HUES48 (cell line): ENCODE results near the gene UBE2D2.

Experiments used
- H3K27ac ChIP-seq: one replicate; pipeline ENCODE4 v1.7.0; 2013; ENCODE audit warnings: low read depth, low read length, inconsistent platforms
- H3K27me3 ChIP-seq: 2 replicates; pipeline ENCODE4 v1.6.1; 2013; ENCODE audit warnings: mild to moderate bottlenecking, low read length; ENCODE audit not compliant: control insufficient read depth, insufficient read depth
- H3K36me3 ChIP-seq: 2 replicates; pipeline ENCODE4 v1.6.1; 2013; ENCODE audit warnings: low read length; ENCODE audit not compliant: control insufficient read depth, insufficient read depth
- H3K4me1 ChIP-seq: 2 replicates; pipeline ENCODE4 v1.6.1; 2013; ENCODE audit warnings: mild to moderate bottlenecking, low read length; ENCODE audit not compliant: control insufficient read depth, insufficient read depth
- H3K4me3 ChIP-seq: 2 replicates; pipeline ENCODE4 v1.5.1; 2013; ENCODE audit warnings: mild to moderate bottlenecking, low read depth, low read length
- H3K9ac ChIP-seq: 2 replicates; pipeline ENCODE4 v1.6.1; 2013; ENCODE audit warnings: mild to moderate bottlenecking, low read depth, low read length, moderate library complexity
- H3K9me3 ChIP-seq: 2 replicates; pipeline ENCODE4 v1.6.1; 2013; ENCODE audit warnings: low read length; ENCODE audit not compliant: control insufficient read depth, insufficient read depth

The UBE2D2 gene

GRCh38 chr5:139651043-139651834 lies 90.1 kb downstream of the UBE2D2 start:
- no peaks in the 10 kb centered on the region for H3K36me3 ChIP-seq
- H3K4me1 ChIP-seq: peaks cover 61% of the 10 kb centered on the region
- no peaks in the 10 kb centered on the region for H3K9me3 ChIP-seq
- H3K4me3 ChIP-seq: peak overlapping the region; percentile 76
- H3K9ac ChIP-seq: no peak overlapping the region
- H3K27me3 ChIP-seq: peaks cover 14% of the 10 kb centered on the region
- peak overlapping the region; percentile 93 for H3K27ac ChIP-seq

DNA sequence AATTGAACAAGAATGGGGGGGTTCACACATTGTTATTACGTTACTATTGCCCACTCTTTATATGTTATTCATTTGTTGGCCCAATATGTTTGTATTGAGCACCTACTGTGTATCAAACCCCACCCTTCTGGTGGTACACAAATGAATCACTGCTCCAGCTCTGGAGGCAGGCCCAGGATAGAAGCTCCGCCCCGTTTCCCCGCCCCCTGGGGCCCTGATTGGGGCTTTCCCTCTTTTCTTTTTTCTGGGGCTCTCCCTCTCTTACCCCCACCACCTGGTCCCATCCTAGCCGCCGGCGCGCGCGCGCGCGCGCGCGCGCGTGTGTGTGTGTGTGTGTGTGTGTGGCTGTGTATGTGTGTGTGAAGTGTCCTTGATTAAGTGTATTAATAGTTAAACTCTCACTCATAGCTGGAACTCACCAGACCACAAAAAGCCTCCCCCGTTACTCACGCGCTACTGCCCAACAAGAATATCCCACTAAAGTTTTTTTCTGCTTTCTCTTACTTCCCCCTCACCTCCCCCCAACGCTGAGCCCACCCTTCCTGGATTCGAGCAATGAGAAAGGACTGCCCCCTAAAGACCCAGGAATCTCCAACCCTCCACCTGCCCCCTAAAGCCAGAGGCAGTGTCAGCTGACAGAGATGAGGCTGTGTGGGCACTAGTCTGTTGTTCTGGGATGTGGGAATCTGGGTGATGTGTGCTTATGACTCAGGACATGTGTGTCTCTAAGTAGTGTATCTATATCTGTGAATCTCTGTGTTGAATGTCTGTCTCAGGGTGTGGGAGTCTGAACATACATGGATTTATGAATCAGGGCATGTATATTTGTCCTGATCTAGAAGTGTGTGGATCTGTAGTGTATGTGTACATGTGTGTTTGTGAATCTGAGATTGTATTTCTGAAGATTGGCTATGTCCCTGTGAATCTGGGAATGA lies 91.0 kb downstream of the UBE2D2 start:
- peak overlapping the region; percentile 93 for H3K27ac ChIP-seq
- peaks cover 6% of the 10 kb centered on the region for H3K27me3 ChIP-seq
- peaks cover 56% of the 10 kb centered on the region for H3K4me1 ChIP-seq
- H3K36me3 ChIP-seq: no peaks in the 10 kb centered on the region
- peak overlapping the region; percentile 45 for H3K4me3 ChIP-seq
- no peaks in the 10 kb centered on the region for H3K9me3 ChIP-seq
- no peak overlapping the region for H3K9ac ChIP-seq

DNA sequence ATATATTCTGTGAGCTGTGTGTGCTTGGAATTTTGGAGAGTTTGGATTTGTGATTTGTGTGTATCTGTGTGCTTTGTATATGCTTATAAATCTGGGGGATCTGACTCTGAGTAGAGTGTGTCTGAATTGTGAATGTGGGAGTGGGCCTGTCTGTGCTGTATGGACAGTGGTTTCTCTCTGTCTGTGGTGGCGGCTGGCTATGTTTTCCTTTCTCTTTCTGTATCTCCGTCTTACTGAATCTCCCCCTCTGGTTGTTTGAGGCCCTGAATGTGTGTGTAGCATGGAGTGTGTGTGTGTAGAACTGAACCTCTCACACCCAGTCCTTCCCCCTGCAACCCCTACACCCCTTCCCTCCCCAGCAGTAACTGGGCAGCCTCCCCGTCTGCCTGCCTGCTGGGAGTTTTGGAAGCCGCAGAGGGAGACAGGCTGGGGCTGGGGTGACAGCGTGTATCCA lies 91.7 kb downstream of the UBE2D2 start:
- Histone ChIP-seq H3K9me3 (no peaks in the 10 kb centered on the region), H3K4me3 (no peak overlapping the region; the same call in 1 of the 2 replicates), H3K27me3 (no peaks in the 10 kb centered on the region; the same call in 1 of the 2 replicates), H3K36me3 (no peaks in the 10 kb centered on the region), H3K27ac (peak overlapping the region; percentile 29), H3K9ac (no peak overlapping the region), H3K4me1 (peaks cover 51% of the 10 kb centered on the region)

DNA sequence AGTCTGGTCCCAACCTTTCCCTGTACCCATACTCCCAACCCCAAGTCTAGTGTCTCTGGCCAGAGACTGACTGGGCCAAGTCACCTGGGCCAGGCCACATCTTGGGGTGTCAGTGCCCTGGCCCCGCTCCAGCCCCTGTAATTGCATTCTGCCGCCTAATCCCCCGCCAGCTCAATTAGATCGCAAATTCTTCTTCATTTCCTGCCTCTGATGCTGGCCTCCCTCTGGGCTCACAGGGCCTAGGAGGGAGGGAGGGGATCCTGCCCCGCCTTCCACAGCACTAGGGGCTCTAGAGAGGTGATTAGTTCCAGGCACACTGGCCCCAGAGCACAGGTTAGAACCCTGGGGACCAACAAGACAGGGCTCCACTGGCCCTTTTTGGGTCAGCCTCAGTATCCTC lies 92.5 kb downstream of the UBE2D2 start:
- no peak overlapping the region for H3K9ac ChIP-seq
- no peaks in the 10 kb centered on the region for H3K9me3 ChIP-seq
- no peaks in the 10 kb centered on the region for H3K36me3 ChIP-seq
- H3K4me3 ChIP-seq: no peak overlapping the region
- H3K27me3 ChIP-seq: no peaks in the 10 kb centered on the region; the same call in 1 of the 2 replicates
- peaks cover 59% of the 10 kb centered on the region for H3K4me1 ChIP-seq
- peak overlapping the region; percentile 29 for H3K27ac ChIP-seq

DNA sequence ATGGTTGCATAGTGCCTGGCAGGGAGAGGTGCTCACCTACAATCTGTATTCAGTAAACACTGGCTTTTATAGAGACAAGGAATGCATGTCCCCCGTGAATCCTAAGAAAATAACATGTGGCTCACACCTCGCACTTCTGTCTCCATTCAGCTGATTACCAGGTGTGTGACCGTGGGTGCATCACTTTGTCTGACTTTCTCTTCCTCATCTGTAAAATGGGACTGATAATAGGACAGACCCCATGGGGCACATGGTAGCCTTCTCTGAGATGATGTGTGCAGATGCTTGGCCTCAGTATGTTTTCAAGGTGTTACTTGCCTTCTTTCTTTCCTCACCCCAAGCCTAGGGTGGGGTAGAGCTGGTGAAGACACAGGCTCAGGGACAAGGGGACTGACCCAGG lies 93.3 kb downstream of the UBE2D2 start:
- Histone ChIP-seq H3K27ac (peak overlapping the region; percentile 8), H3K27me3 (no peaks in the 10 kb centered on the region; the same call in 1 of the 2 replicates), H3K4me3 (no peak overlapping the region), H3K36me3 (no peaks in the 10 kb centered on the region), H3K9me3 (no peaks in the 10 kb centered on the region), H3K4me1 (peaks cover 67% of the 10 kb centered on the region), H3K9ac (no peak overlapping the region)

GRCh38 chr5:139654871-139655491 lies 93.8 kb downstream of the UBE2D2 start:
- H3K36me3 ChIP-seq: no peaks in the 10 kb centered on the region
- H3K4me3 ChIP-seq: no peak overlapping the region
- H3K4me1 ChIP-seq: peaks cover 73% of the 10 kb centered on the region
- no peaks in the 10 kb centered on the region for H3K9me3 ChIP-seq
- H3K9ac ChIP-seq: no peak overlapping the region
- H3K27me3 ChIP-seq: no peaks in the 10 kb centered on the region; the same call in 1 of the 2 replicates
- H3K27ac ChIP-seq: peak overlapping the region; percentile 8

GRCh38 chr5:139655727-139656271 lies 94.7 kb downstream of the UBE2D2 start:
- Histone ChIP-seq H3K36me3 (no peaks in the 10 kb centered on the region), H3K4me1 (peaks cover 76% of the 10 kb centered on the region), H3K27ac (peak overlapping the region; percentile 8), H3K9me3 (no peaks in the 10 kb centered on the region), H3K27me3 (no peaks in the 10 kb centered on the region; the same call in 1 of the 2 replicates), H3K9ac (no peak overlapping the region), H3K4me3 (no peak overlapping the region)

- Histone ChIP-seq H3K9me3 (no peaks in the 10 kb centered on the region), H3K27me3 (no peaks in the 10 kb centered on the region), H3K4me3 (no peak overlapping the region), H3K9ac (no peak overlapping the region), H3K27ac (peak overlapping the region; percentile 47), H3K36me3 (no peaks in the 10 kb centered on the region), H3K4me1 (peaks cover 66% of the 10 kb centered on the region)
Observed at GRCh38 chr5:139657363-139658321, 96.5 kb downstream of the UBE2D2 start.

GRCh38 chr5:139658501-139658927 lies 97.4 kb downstream of the UBE2D2 start:
- no peaks in the 10 kb centered on the region for H3K27me3 ChIP-seq
- H3K27ac ChIP-seq: peak overlapping the region; percentile 47
- no peak overlapping the region for H3K9ac ChIP-seq
- H3K9me3 ChIP-seq: no peaks in the 10 kb centered on the region
- H3K36me3 ChIP-seq: no peaks in the 10 kb centered on the region
- peaks cover 59% of the 10 kb centered on the region for H3K4me1 ChIP-seq
- H3K4me3 ChIP-seq: no peak overlapping the region
